WI38 (cell line): ENCODE data around the gene MAP3K15.
"Not testable (repeated sequence)": the region's sequence is repeated elsewhere in the genome, so short reads cannot be mapped to it uniquely, and the experiment has no call there.

Source experiments
- H3K4me3 ChIP-seq: 2 replicates; pipeline ENCODE4 v1.5.1; 2011; ENCODE audit warnings: low read depth, mild to moderate bottlenecking, control low read depth, low read length
- CTCF ChIP-seq: IDR thresholded peaks from 2 replicates; pipeline ENCODE4 v1.5.1; 2012; ENCODE audit warnings: low read depth, mild to moderate bottlenecking, control low read depth, low read length

Gene MAP3K15

GRCh38 chrX:19512961-19513360 lies 2.3 kb downstream of the MAP3K15 start:
- TF ChIP-seq CTCF = no peak
- no peak overlapping the region for H3K4me3 ChIP-seq

- no peak overlapping the region for H3K4me3 ChIP-seq
- no peak for TF ChIP-seq CTCF
Measured at GRCh38 chrX:19512359-19512758, 2.9 kb downstream of the MAP3K15 start.

- not testable (repeated sequence) for H3K4me3 ChIP-seq
Measured at GRCh38 chrX:19511796-19512195, 3.5 kb downstream of the MAP3K15 start.

GRCh38 chrX:19496711-19497110 lies 18.6 kb downstream of the MAP3K15 start:
- no peak overlapping the region for H3K4me3 ChIP-seq
- TF ChIP-seq CTCF = no peak

- TF ChIP-seq CTCF = no peak
- H3K4me3 ChIP-seq = no peak overlapping the region
Measured at GRCh38 chrX:19487520-19488200, 27.6 kb downstream of the MAP3K15 start.

GRCh38 chrX:19479458-19479857 lies 35.9 kb downstream of the MAP3K15 start:
- TF ChIP-seq CTCF = no peak

GRCh38 chrX:19468383-19468782 lies 46.9 kb downstream of the MAP3K15 start:
- not testable (repeated sequence) for H3K4me3 ChIP-seq

More at GRCh38 chrX:19479458-19479857, 35.9 kb downstream of the MAP3K15 start:
- H3K4me3 ChIP-seq = no peak overlapping the region

- H3K4me3 ChIP-seq = no peak overlapping the region
- no peak for TF ChIP-seq CTCF
Measured at GRCh38 chrX:19462879-19463278, 52.4 kb downstream of the MAP3K15 start.
